Measurements from ENCODE around the gene SMARCB1. TPM values are rescaled to one million over a fixed set of nuclear protein-coding genes. Genes with fewer than 3 reads are reported as not detected.
"Not testable (repeated sequence)": the region's sequence is repeated elsewhere in the genome, so short reads cannot be mapped to it uniquely, and the experiment has no call there.

Gene SMARCB1
- total RNA-seq, 1 experiment from 2014 or later = 136 TPM

- H3K4me2 ChIP-seq (ENCODE audit: insufficient read depth, insufficient read length, low read length) = no peak overlapping the region
- no peak overlapping the region for H3K4ac ChIP-seq (ENCODE audit: low read depth, low read length)
- no peak overlapping the region for H2BK5ac ChIP-seq (ENCODE audit: insufficient read length, low read length)
- H3T11ph ChIP-seq (ENCODE audit: low read length) = no peak overlapping the region
- H4K91ac ChIP-seq (ENCODE audit: insufficient read length, low read depth, low read length) = no peak overlapping the region
- no peaks in the 10 kb centered on the region for H3K27me3 ChIP-seq (ENCODE audit: insufficient read depth, low read length)
- no peak overlapping the region for H3K9ac ChIP-seq (ENCODE audit: extremely low read depth, insufficient read length, low read length)
- no peaks in the 10 kb centered on the region; a peak in 1 of 5 replicates for H3K9me3 Mint-ChIP-seq
- H3K27ac Mint-ChIP-seq = no peak overlapping the region
- H2BK12ac ChIP-seq (ENCODE audit: insufficient read length, low read depth, low read length) = no peak overlapping the region
- no peak overlapping the region for H4K5ac ChIP-seq (ENCODE audit: insufficient read length, low read depth, low read length)
- no peak overlapping the region for H3K18ac ChIP-seq (ENCODE audit: insufficient read length, low read depth, low read length)
- H3K56ac ChIP-seq (ENCODE audit: insufficient read length, low read depth, low read length) = no peak overlapping the region
- no peak overlapping the region for H2BK120ac ChIP-seq (ENCODE audit: low read depth, low read length, poor library complexity, severe bottlenecking)
- peak overlapping the region; percentile 83; a peak in 3 of 5 replicates for H3K4me3 Mint-ChIP-seq
- H2BK15ac ChIP-seq (ENCODE audit: low read depth, low read length) = no peak overlapping the region
- H3K9me3 ChIP-seq (ENCODE audit: control insufficient read depth, low read depth, low read length) = no peaks in the 10 kb centered on the region
- no peak overlapping the region for H4K8ac ChIP-seq (replicated peaks; ENCODE audit: insufficient read length, low read depth, low read length)
- no peaks in the 10 kb centered on the region for H3K79me2 ChIP-seq (ENCODE audit: insufficient read depth, low read length)
- H3K23ac ChIP-seq (ENCODE audit: insufficient read length, low read depth, low read length) = no peak overlapping the region
- H3K27ac ChIP-seq (ENCODE audit: insufficient read length, low read depth, low read length) = no peak overlapping the region
- TF ChIP-seq, protein P1, sequence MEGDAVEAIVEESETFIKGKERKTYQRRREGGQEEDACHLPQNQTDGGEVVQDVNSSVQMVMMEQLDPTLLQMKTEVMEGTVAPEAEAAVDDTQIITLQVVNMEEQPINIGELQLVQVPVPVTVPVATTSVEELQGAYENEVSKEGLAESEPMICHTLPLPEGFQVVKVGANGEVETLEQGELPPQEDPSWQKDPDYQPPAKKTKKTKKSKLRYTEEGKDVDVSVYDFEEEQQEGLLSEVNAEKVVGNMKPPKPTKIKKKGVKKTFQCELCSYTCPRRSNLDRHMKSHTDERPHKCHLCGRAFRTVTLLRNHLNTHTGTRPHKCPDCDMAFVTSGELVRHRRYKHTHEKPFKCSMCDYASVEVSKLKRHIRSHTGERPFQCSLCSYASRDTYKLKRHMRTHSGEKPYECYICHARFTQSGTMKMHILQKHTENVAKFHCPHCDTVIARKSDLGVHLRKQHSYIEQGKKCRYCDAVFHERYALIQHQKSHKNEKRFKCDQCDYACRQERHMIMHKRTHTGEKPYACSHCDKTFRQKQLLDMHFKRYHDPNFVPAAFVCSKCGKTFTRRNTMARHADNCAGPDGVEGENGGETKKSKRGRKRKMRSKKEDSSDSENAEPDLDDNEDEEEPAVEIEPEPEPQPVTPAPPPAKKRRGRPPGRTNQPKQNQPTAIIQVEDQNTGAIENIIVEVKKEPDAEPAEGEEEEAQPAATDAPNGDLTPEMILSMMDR (conservative IDR thresholded peaks at IDR 0.05) = no peak
- DNase-seq = no peak
- no peaks in the 10 kb centered on the region for H3K79me1 ChIP-seq (ENCODE audit: insufficient read depth, low read depth, low read length, poor library complexity, severe bottlenecking)
- 0 out of 2 replicates have a peak, but pooled peaks cover 2% of the 10 kb centered on the region for H3K4me1 ChIP-seq (ENCODE audit: insufficient read depth, low read length)
- H2AK5ac ChIP-seq (ENCODE audit: insufficient read length, low read length) = no peak overlapping the region
- WGBS (ENCODE audit: extremely low coverage, insufficient read length, low lambda C conversion rate) = no CpG with 5 or more reads among the region's 4 CpGs
- H3K36me3 Mint-ChIP-seq (ENCODE audit: insufficient read depth in 1 of 3, low read depth in 3 of 3) = peaks cover 6 to 8% (median 7%) of the 10 kb centered on the region in 3 experiments; a peak in 4 of 7 replicates
- peaks cover 20 to 21% of the 10 kb centered on the region in 2 experiments for H3K4me1 Mint-ChIP-seq
- H2BK20ac ChIP-seq (ENCODE audit: low read depth, low read length, poor library complexity, severe bottlenecking) = no peak overlapping the region
- no peak overlapping the region for H2AFZ ChIP-seq (ENCODE audit: low read length)
- H4K20me1 ChIP-seq (ENCODE audit: control insufficient read depth, insufficient read depth, insufficient read length) = no peaks in the 10 kb centered on the region
- peaks cover 14% of the 10 kb centered on the region for H3K23me2 ChIP-seq (ENCODE audit: insufficient read length, low read depth, low read length, poor library complexity, severe bottlenecking)
- no peak overlapping the region for H3K14ac ChIP-seq (ENCODE audit: insufficient read depth, low read length)
- no peaks in the 10 kb centered on the region for H3K27me3 Mint-ChIP-seq (ENCODE audit: low read depth)
These were observed 72.4 kb downstream of the SMARCB1 start for GRCh38 chr22:23859201-23859600.

GRCh38 chr22:23860187-23860586, 73.4 kb downstream of the SMARCB1 start:
- DNase-seq; H3K79me1 ChIP-seq (ENCODE audit: insufficient read depth, low read depth, low read length, poor library complexity, severe bottlenecking); H3K27ac Mint-ChIP-seq; H3K27me3 ChIP-seq (ENCODE audit: insufficient read depth, low read length); H3K9ac ChIP-seq (ENCODE audit: extremely low read depth, insufficient read length, low read length); H3K9me3 Mint-ChIP-seq; H4K8ac ChIP-seq (replicated peaks; ENCODE audit: insufficient read length, low read depth, low read length); H3K27ac ChIP-seq (ENCODE audit: insufficient read length, low read depth, low read length); H3K4ac ChIP-seq (ENCODE audit: low read depth, low read length); H3K27me3 Mint-ChIP-seq (ENCODE audit: low read depth); H2AK5ac ChIP-seq (ENCODE audit: insufficient read length, low read length); H4K5ac ChIP-seq (ENCODE audit: insufficient read length, low read depth, low read length); H2BK20ac ChIP-seq (ENCODE audit: low read depth, low read length, poor library complexity, severe bottlenecking); H3K4me1 ChIP-seq (ENCODE audit: insufficient read depth, low read length); H2BK120ac ChIP-seq (ENCODE audit: low read depth, low read length, poor library complexity, severe bottlenecking); H3K56ac ChIP-seq (ENCODE audit: insufficient read length, low read depth, low read length); H4K20me1 ChIP-seq (ENCODE audit: control insufficient read depth, insufficient read depth, insufficient read length); H3K23ac ChIP-seq (ENCODE audit: insufficient read length, low read depth, low read length); H3K14ac ChIP-seq (ENCODE audit: insufficient read depth, low read length); H3K9me3 ChIP-seq (ENCODE audit: control insufficient read depth, low read depth, low read length); H2AFZ ChIP-seq (ENCODE audit: low read length); H3K18ac ChIP-seq (ENCODE audit: insufficient read length, low read depth, low read length); H3K79me2 ChIP-seq (ENCODE audit: insufficient read depth, low read length); H2BK12ac ChIP-seq (ENCODE audit: insufficient read length, low read depth, low read length); H2BK5ac ChIP-seq (ENCODE audit: insufficient read length, low read length); H3K4me2 ChIP-seq (ENCODE audit: insufficient read depth, insufficient read length, low read length); H3T11ph ChIP-seq (ENCODE audit: low read length); H3K4me3 Mint-ChIP-seq; H4K91ac ChIP-seq (ENCODE audit: insufficient read length, low read depth, low read length); H3K36me3 Mint-ChIP-seq (ENCODE audit: insufficient read depth in 1 of 3, low read depth in 3 of 3); H2BK15ac ChIP-seq (ENCODE audit: low read depth, low read length): not testable (repeated sequence)
- peaks cover 20 to 21% of the 10 kb centered on the region in 2 experiments for H3K4me1 Mint-ChIP-seq
- peaks cover 14% of the 10 kb centered on the region for H3K23me2 ChIP-seq (ENCODE audit: insufficient read length, low read depth, low read length, poor library complexity, severe bottlenecking)
- no CpG with 5 or more reads among the region's 8 CpGs for WGBS (ENCODE audit: extremely low coverage, insufficient read length, low lambda C conversion rate)
